ENCODE results near the gene PPP1R13L.
"Not testable (repeated sequence)": the region's sequence is repeated elsewhere in the genome, so short reads cannot be mapped to it uniquely, and the experiment has no call there.

Gene PPP1R13L

GRCh38 chr19:45408121-45408520 lies 3.3 kb upstream of the PPP1R13L start:
- in situ Hi-C loops (cut with HindIII; ENCODE audit: low sequenced_read_pairs): no loop called here

GRCh38 chr19:45407585-45407984 lies 2.7 kb upstream of the PPP1R13L start:
- in situ Hi-C loops (cut with HindIII; ENCODE audit: low sequenced_read_pairs): not testable (repeated sequence)

- in situ Hi-C loops (cut with HindIII; ENCODE audit: low sequenced_read_pairs): no loop called here
Measured at GRCh38 chr19:45407091-45407375, 2.2 kb upstream of the PPP1R13L start.

- in situ Hi-C loops (cut with HindIII; ENCODE audit: low sequenced_read_pairs): no loop called here
Measured at GRCh38 chr19:45406226-45407090, 1.6 kb upstream of the PPP1R13L start, which contains the start of gene POLR1G. TSS of gene POLR1G (plus strand) at chr19:45406644. CDS start at chr19:45406697, 53 bp downstream.

- in situ Hi-C loops (cut with HindIII; ENCODE audit: low sequenced_read_pairs): no loop called here
Measured at GRCh38 chr19:45405435-45406225, 761 bp upstream of the PPP1R13L start.

GRCh38 chr19:45403781-45404556 lies 900 bp downstream of the PPP1R13L start:
- in situ Hi-C loops (cut with HindIII; ENCODE audit: low sequenced_read_pairs): no loop called here

GRCh38 chr19:45403272-45403671 lies 1.6 kb downstream of the PPP1R13L start:
- in situ Hi-C loops (cut with HindIII; ENCODE audit: low sequenced_read_pairs): no loop called here

GRCh38 chr19:45402298-45403061 lies 2.4 kb downstream of the PPP1R13L start:
- in situ Hi-C loops (cut with HindIII; ENCODE audit: low sequenced_read_pairs): no loop called here

GRCh38 chr19:45401815-45402214 lies 3.1 kb downstream of the PPP1R13L start:
- in situ Hi-C loops (cut with HindIII; ENCODE audit: low sequenced_read_pairs): no loop called here

- in situ Hi-C loops (cut with HindIII; ENCODE audit: low sequenced_read_pairs): no loop called here
Measured at GRCh38 chr19:45400192-45400591, 4.7 kb downstream of the PPP1R13L start.

GRCh38 chr19:45395821-45396617 lies 8.8 kb downstream of the PPP1R13L start:
- in situ Hi-C loops (cut with HindIII; ENCODE audit: low sequenced_read_pairs): no loop called here

GRCh38 chr19:45391871-45392665 lies 12.8 kb downstream of the PPP1R13L start:
- in situ Hi-C loops (cut with HindIII; ENCODE audit: low sequenced_read_pairs): no loop called here

- in situ Hi-C loops (cut with HindIII; ENCODE audit: low sequenced_read_pairs): no loop called here
Measured at GRCh38 chr19:45391346-45391745, 13.5 kb downstream of the PPP1R13L start.

- in situ Hi-C loops (cut with HindIII; ENCODE audit: low sequenced_read_pairs): no loop called here
Measured at GRCh38 chr19:45385392-45386221, 19.3 kb downstream of the PPP1R13L start.

- in situ Hi-C loops (cut with HindIII; ENCODE audit: low sequenced_read_pairs): no loop called here
Measured at GRCh38 chr19:45382426-45382825, 22.4 kb downstream of the PPP1R13L start.

- in situ Hi-C loops (cut with HindIII; ENCODE audit: low sequenced_read_pairs): no loop called here
Measured at GRCh38 chr19:45380107-45380506, 24.8 kb downstream of the PPP1R13L start.

- in situ Hi-C loops (cut with HindIII; ENCODE audit: low sequenced_read_pairs): no loop called here
Measured at GRCh38 chr19:45376045-45376724, 28.7 kb downstream of the PPP1R13L start.
